Glutamatergic neuron (in vitro differentiated cells): Measurements from ENCODE around the gene ZNF423. TPM values are rescaled to one million over a fixed set of nuclear protein-coding genes. Genes with fewer than 3 reads are reported as not detected.
A peak's percentile ranks its signal among the peaks of the same experiment; 100 is the strongest.

Source experiments
- DNase-seq: peaks from one replicate; pipeline ENCODE4 v3.0.0; 2022
- H3K27ac Mint-ChIP-seq: one replicate; pipeline ENCODE4 v1.8.0; 2020; ENCODE audit warnings: mild to moderate bottlenecking, mixed read lengths, inconsistent platforms; ENCODE audit not compliant: unreplicated experiment
- H3K27me3 Mint-ChIP-seq: one replicate; pipeline ENCODE4 v1.8.0; 2020; ENCODE audit warnings: mild to moderate bottlenecking, moderate library complexity, mixed read lengths, inconsistent platforms; ENCODE audit not compliant: unreplicated experiment
- H3K36me3 Mint-ChIP-seq: one replicate; pipeline ENCODE4 v1.8.0; 2020; ENCODE audit warnings: mild to moderate bottlenecking, mixed read lengths, inconsistent platforms; ENCODE audit not compliant: unreplicated experiment
- H3K4me1 Mint-ChIP-seq: one replicate; pipeline ENCODE4 v1.8.0; 2020; ENCODE audit warnings: mild to moderate bottlenecking, low read depth, mixed read lengths, inconsistent platforms; ENCODE audit not compliant: unreplicated experiment
- H3K4me3 Mint-ChIP-seq: one replicate; pipeline ENCODE4 v1.8.0; 2020; ENCODE audit warnings: mild to moderate bottlenecking, mixed read lengths, inconsistent platforms; ENCODE audit not compliant: unreplicated experiment
- H3K9me3 Mint-ChIP-seq: one replicate; pipeline ENCODE4 v1.8.0; 2020; ENCODE audit warnings: mild to moderate bottlenecking, moderate library complexity, mixed read lengths, inconsistent platforms; ENCODE audit not compliant: unreplicated experiment
- total RNA-seq: library from RNA; stranded (reverse); fragmentation: NEBNext Ultra II Directional; extraction: Animal tissue kit (Norgen Biotek cat#: 25700); gene quantifications from one replicate; pipeline ENCODE4 v1.2.1, GENCODE V29; 2021; ENCODE audit not compliant: unreplicated experiment
- TF ChIP-seq, protein P1 (sequence below): fragments of 200-600 bp; sonication (generic); IDR thresholded peaks from one replicate; pipeline ENCODE4 v1.5.0; 2021; ENCODE audit not compliant: partially characterized antibody, unreplicated experiment

The ZNF423 gene
- total RNA-seq, 1 donor from 2014 or later, result 149 TPM

GRCh38 chr16:49482690-49483089, 373.2 kb downstream of the ZNF423 start:
- TF ChIP-seq, protein P1, sequence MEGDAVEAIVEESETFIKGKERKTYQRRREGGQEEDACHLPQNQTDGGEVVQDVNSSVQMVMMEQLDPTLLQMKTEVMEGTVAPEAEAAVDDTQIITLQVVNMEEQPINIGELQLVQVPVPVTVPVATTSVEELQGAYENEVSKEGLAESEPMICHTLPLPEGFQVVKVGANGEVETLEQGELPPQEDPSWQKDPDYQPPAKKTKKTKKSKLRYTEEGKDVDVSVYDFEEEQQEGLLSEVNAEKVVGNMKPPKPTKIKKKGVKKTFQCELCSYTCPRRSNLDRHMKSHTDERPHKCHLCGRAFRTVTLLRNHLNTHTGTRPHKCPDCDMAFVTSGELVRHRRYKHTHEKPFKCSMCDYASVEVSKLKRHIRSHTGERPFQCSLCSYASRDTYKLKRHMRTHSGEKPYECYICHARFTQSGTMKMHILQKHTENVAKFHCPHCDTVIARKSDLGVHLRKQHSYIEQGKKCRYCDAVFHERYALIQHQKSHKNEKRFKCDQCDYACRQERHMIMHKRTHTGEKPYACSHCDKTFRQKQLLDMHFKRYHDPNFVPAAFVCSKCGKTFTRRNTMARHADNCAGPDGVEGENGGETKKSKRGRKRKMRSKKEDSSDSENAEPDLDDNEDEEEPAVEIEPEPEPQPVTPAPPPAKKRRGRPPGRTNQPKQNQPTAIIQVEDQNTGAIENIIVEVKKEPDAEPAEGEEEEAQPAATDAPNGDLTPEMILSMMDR, result no peak
- Mint-ChIP-seq H3K9me3 (peaks cover 1% of the 10 kb centered on the region), H3K4me3 (no peak overlapping the region)

GRCh38 chr16:49478616-49479015, 377.3 kb downstream of the ZNF423 start:
- no peaks in the 10 kb centered on the region for H3K27me3 Mint-ChIP-seq
- no peaks in the 10 kb centered on the region for H3K9me3 Mint-ChIP-seq
- no peak overlapping the region for H3K27ac Mint-ChIP-seq
- peaks cover 2% of the 10 kb centered on the region for H3K4me1 Mint-ChIP-seq
- H3K4me3 Mint-ChIP-seq, result no peak overlapping the region
- H3K36me3 Mint-ChIP-seq, result no peaks in the 10 kb centered on the region
- TF ChIP-seq, protein P1, result no peak
- DNase-seq, result no peak

More at GRCh38 chr16:49482690-49483089, 373.2 kb downstream of the ZNF423 start:
- Mint-ChIP-seq H3K4me1 (no peaks in the 10 kb centered on the region), H3K36me3 (no peaks in the 10 kb centered on the region), H3K27ac (no peak overlapping the region), H3K27me3 (no peaks in the 10 kb centered on the region)
- peak; percentile 5 for DNase-seq

DNA sequence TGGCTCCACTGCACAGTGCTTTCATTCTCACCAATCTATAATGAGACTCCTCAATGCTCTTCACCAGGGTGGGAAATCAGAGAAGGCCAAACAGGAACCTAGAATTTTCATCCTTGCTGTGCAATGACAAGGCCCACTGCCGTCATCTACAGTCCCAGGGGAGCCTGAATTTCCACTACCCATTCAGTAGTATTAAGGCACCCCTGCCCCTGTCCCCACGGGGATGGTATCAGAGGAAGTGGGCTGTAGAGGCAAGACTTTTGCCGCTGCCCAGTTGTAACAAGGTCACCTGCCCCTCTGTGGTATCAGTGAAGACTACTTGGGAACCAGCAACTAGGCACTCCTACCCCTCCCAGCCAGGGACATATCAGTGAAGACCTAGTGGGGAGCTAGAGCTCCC, 377.8 kb downstream of the ZNF423 start:
- DNase-seq, result peak; percentile 9
- Mint-ChIP-seq H3K9me3 (no peaks in the 10 kb centered on the region), H3K4me1 (peaks cover 3% of the 10 kb centered on the region), H3K27me3 (no peaks in the 10 kb centered on the region), H3K27ac (no peak overlapping the region), H3K4me3 (no peak overlapping the region), H3K36me3 (no peaks in the 10 kb centered on the region)
- TF ChIP-seq, protein P1, result no peak

DNA sequence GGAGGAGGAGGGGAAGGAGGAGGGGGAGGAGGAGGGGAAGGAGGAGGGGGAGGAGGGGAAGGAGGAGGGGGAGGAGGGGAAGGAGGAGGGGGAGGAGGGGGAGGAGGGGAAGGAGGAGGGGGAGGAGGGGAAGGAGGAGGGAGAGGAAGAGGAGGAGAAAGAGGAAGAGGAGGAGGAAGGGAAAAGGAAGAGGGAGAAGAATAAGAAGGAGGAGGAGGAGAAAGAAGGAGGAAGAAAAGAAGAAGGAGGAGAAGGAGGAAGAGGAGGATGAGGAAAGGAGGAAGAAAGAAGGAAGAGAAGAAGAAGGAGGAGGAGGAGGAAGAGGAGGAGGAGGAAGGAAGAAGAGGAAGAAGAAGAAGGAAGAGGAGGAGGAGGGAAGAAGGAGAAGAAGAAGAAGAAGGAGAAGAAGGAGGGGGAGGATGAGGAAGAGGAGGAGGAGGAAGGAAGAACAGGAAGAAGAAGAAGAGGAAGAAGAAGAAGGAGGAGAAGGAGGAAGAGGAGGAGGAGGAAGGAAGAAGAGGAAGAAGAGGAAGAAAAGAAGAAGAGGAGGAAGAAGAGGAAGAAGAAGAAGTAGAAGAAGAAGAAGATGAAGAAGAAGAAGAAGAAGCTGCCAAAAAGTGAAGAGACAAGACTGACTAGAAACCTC, 378.5 kb downstream of the ZNF423 start:
- Mint-ChIP-seq H3K36me3 (no peaks in the 10 kb centered on the region), H3K27me3 (peaks cover under 1% of the 10 kb centered on the region), H3K9me3 (no peaks in the 10 kb centered on the region), H3K4me3 (no peak overlapping the region), H3K4me1 (peaks cover 8% of the 10 kb centered on the region), H3K27ac (no peak overlapping the region)
- no peak for DNase-seq
- TF ChIP-seq, protein P1, result no peak

DNA sequence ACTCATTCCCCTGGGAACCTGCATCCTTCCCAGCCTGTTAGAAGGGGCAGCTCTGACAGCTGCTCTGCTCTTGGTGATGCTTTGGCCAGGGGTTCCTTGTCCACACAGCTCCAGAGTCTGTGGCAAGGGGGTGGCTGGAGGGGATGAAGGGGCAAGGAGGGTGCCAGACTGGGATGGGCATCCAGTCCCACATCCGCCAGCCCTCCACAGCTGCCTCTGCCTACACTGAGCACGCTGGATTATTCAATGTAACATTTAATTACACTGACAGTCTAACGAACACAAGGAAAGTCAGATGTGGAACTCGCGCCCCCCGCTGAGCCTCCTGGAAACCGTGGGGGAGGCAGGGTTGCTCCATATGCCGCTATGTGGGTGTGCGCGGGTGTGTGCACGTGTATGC, 381.2 kb downstream of the ZNF423 start:
- Mint-ChIP-seq H3K4me3 (no peak overlapping the region), H3K27me3 (peaks cover 5% of the 10 kb centered on the region), H3K36me3 (no peaks in the 10 kb centered on the region), H3K9me3 (peaks cover 3% of the 10 kb centered on the region), H3K4me1 (peaks cover 9% of the 10 kb centered on the region), H3K27ac (no peak overlapping the region)
- DNase-seq, result peak; percentile 39
- TF ChIP-seq, protein P1, result no peak
